MV-4-11 (cell line): ENCODE measurements around the gene PTPRR.

Experiments
- DNase-seq: peaks from one replicate; lab custom pipeline; 2025; lab: John Stamatoyannopoulos, UW

The PTPRR gene

GRCh38 chr12:70695361-70696023 is 225.0 kb downstream of the PTPRR start:
- DNase-seq, result no peak

DNA sequence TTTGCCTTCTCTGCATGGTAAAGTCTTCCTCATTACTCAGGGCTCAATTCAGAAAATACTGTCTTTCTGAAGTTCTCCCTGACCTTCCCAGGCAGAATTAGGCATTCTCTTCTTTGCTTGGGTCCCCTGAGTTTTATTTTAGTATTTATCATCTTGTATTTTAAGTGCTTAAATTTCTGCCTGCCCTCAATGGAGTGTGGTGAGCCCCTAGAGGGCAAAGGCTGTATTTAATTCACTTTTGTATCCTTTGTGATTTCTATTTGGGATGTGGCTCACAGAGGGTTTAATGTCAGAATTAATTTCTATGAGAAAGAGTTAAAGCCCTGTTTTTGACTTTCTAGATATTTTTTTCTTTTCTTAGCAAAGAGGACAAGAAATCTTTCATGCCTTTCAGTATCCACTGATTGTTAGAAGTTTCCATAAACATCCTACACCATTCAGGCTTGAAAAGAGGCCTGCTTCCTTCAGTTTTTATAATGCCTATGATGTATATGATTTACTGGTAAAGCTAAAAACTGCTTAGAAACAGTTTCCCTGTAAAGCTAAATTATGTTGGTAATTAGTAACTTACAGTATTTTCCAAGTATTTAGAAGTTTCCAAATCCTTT is 227.8 kb downstream of the PTPRR start:
- no peak for DNase-seq

DNA sequence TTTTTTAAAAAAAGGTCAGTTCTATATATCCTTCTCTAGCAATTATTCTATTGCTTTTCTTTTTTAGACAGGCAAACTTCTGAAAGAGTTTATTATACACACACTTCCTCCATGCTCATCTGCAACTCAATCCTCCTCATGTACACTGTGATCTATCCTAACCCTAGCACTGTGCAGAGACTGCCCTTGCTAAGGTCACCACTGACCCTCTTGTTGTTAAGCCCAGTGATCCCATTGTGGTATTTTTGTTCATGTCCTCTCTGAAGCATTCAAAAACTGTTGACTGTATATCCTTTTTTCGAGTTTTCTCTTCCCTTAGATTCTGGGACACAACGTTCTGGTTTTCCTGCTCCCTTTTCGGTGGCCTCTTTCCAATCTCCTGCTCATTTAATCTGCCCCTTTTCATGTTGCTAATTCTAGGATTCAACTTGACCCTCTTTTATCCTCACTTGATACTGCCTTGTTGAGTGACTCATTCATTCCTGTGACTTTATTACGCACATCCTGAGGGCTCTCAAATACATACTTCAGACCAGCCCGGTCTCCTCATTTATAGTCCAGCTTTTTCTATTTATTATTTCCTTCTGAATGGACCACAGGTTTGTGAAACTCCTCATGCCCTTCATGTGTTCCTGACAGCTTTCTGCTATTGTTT is 229.4 kb downstream of the PTPRR start:
- no peak for DNase-seq

DNA sequence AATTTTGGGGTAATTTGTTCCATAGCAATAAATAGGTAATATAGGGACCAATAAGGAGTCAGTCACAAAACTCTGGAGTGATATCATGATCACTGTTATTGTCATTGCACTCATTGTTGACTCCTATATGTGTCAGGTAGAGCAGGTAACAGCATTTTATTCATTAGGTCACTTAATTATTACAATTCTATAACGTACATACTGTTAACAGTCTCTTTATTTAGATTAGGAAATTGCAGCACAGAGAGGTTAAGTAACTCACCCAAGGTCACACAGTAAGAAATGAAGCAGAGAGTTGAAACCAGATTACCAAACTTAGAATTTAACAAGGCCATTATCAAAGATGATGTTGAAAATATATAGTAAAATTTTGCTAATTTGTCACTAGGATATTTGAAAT is 233.6 kb downstream of the PTPRR start:
- no peak for DNase-seq

DNA sequence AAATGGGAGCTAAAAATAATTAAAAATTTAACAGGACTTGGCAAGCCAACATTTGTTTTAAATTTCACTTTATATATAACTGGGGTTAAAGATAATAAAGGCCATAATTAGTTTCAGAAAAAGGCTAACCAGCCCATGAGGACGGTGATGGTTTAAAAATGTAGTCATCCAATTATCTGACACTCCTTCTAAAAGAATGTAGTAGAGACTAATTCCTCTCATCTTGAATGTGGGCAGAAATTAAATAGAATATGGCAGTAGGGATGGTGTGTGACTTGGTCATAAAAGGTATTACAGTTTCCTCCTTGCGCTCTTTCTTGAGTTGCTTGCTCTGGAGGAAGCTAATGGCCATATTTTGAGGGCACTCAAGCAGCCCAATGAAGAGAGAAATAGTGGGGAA is 234.2 kb downstream of the PTPRR start:
- no peak for DNase-seq

GRCh38 chr12:70683976-70684375 is 236.6 kb downstream of the PTPRR start:
- no peak for DNase-seq

GRCh38 chr12:70671698-70672097 is 248.8 kb downstream of the PTPRR start:
- DNase-seq, result no peak

DNA sequence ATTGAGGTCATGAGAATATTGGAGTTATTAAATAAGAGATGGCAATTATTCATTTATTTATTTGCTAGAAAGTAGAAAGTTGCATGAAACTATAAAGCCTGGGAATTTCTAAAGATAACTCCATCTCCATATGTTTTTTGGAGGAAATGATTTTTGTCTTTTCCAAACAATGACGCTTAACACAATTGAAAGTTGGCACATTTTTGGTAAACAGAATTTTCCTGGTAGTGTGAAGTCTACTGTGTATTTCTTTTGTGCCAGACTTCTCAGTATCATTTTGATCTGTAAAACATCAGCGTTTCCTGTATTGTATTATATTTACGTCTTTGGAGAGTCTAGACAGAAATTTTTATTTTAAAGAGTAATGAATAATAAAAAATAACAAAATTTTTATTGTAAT is 249.6 kb downstream of the PTPRR start:
- no peak for DNase-seq

DNA sequence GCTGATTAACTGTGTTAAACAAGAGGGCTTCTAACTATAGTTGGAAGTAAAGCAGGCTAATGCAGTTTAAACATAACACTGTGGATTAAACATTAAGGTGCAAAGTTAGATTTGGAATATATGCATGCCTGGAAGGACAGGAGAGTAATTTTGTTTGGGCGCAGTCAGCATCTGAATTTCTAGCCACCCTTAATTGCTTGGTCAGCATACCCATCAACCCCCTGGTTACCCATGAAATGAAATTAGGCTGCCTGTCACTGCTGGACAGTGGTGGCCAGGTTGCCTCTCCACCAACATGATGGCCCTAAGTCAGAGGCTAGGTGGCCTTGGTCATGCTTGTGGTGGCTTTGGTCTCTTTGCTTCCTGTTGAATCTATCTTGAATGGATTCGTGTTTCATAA is 253.3 kb downstream of the PTPRR start:
- DNase-seq, result no peak

DNA sequence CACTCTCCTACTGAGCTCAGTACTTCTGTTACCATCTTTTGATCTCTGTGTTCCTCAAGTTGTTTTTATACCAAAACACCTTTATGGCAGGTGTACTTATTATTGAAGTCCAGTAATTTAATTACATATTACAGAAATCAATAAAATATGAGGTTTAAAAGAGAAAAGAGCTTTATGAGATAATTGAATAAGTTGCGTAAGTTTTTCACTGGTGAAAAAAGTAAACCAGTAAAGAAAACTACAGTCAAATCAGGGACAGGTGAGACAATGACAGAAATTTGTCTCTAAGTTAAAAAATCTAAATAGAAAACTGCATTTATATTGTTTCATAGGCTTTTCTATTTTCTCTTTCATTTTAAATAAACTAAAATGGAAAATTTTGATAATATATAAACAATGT is 254.2 kb downstream of the PTPRR start:
- no peak for DNase-seq

DNA sequence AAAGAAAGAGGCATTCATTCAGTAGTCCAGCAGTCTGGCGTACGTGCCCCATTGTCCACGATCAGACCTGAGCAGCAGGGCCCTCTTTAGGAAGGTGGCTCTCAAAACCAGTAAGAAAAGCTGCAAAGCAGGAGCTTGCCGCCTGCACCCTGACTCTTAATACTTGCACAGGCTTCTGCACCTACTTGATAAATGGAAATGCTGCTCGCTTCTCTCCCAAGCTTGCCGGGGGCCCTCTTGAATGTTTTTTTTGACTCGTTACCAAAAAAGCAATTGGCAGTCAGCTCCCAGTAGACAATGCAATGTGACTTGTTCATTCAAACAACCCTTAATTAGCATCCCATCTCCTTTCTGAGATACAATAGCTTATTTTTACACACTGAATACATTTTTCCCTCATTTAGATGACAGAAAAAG is 256.1 kb downstream of the PTPRR start:
- no peak for DNase-seq

GRCh38 chr12:70663838-70664237 is 256.7 kb downstream of the PTPRR start:
- DNase-seq, result no peak

- no peak for DNase-seq
Measured at GRCh38 chr12:70661466-70662161, 258.9 kb downstream of the PTPRR start.

- DNase-seq, result no peak
Measured at GRCh38 chr12:70660620-70661219, 259.8 kb downstream of the PTPRR start.

DNA sequence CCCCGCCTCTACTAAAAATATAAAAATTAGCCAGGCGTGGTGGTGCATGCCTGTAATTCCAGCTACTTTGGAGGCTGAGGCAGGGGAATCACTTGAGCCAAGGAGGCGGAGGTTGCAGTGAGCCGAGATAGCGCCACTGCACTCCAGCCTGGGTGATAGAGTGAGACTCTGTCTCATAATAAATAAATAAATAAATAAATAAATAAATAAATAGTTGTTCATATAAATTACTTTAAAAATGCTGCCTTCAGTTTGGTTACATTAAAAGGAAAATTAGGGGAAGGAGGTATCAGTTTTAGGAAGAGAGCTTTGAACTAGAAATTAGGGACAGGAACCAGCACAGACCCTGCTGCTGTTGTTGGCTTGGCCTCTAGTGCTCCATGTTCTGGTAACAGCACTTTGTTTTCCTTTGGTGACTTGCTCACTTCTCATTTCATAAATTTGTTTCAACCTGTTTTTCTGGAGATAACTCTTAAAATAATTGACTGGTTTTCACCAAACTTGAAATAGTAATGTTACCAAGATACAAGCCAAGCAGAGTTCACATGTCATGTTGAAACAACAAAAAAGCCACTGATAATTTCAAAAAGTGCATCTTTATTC is 260.4 kb downstream of the PTPRR start:
- DNase-seq, result no peak

- DNase-seq, result no peak
Measured at GRCh38 chr12:70659077-70659606, 261.4 kb downstream of the PTPRR start.

DNA sequence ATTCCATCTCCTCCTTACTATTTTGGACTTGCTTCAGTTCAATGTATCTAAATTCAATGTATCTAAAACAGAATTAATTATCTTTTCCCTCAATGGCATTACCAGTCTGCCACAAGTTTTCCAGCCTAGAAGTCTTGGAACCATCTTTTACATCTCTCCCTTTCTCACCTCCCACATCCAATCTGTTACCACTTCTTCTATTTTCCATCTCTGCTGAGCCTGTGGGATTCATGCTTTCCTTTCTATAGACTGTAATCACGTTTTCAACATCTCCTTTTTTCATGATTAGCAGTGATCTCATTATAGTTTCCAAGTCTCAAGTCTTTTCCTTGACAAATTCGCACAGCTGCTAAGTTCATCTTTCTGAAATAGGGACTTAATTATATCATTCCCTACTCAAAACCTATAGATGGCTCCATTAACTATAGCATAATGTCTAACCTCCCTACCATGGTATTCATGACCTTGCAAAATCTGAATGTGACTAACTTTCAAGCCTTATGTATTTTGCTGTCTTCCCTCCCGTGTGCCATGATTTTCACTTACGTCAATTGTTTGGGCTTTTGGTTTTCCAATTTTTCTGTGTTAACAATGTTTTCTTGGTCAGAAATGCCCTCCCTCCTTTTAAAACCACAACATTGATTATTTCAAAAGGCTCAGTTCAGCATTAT is 262.8 kb downstream of the PTPRR start:
- no peak for DNase-seq

DNA sequence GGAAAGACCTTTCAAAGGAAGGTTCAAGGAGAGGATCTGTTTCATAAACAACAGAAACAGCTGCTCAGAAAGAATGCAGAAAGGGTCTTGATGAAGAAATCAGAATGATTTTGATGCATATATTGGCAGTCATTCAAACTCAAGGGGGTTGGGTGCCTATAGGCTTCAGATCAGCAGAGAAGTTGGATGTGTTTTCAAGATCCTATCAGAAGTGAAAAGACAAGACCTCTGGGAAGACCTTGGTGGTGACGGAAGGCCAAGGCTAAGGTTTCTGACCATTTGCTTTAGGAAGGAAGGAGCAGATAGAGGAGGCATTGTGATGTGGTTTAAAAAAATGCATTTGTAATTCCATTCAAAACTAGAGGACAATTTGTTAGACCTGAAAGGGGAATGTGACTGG is 268.1 kb downstream of the PTPRR start:
- DNase-seq, result no peak

- no peak for DNase-seq
Measured at GRCh38 chr12:70648831-70649230, 271.7 kb downstream of the PTPRR start.

- no peak for DNase-seq
Measured at GRCh38 chr12:70648191-70648590, 272.3 kb downstream of the PTPRR start.

DNA sequence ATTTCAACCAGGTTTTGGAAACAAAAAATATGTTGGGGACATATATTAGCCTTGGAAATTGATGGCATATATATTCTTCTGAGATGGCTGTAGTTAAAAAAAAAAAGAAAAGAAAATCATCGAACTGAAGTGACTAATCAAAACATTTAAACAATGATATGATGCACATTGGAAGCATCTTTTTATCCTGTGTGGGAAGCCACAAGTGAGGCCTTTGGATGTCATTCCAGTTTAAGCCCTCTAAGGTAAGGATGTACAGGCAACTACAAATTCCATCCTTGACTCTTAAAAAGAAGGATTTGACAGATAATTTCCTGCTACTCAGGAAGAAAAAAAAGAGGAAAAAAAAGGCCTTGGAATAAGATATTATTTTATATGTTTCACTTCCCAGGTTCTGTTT is 273.7 kb downstream of the PTPRR start:
- no peak for DNase-seq
